ENCODE results near the gene PRR35.

GRCh38 chr16:558298-559020, 1.7 kb upstream of the PRR35 start:
- TF ChIP-seq CTCF (IDR thresholded peaks at IDR 0.05) = no peak
- no peak for TF ChIP-seq POLR2A (IDR thresholded peaks at IDR 0.05)

Measured in thyroid gland (tissue), 4 donors.